M059J (cell line): ENCODE results near the gene DDR1. TPM values are rescaled to one million over a fixed set of nuclear protein-coding genes. Genes with fewer than 3 reads are reported as not detected.
"Not testable (repeated sequence)": the region's sequence is repeated elsewhere in the genome, so short reads cannot be mapped to it uniquely, and the experiment has no call there.

Experiments
- DNase-seq: peaks from one replicate; pipeline ENCODE4 v3.0.0-alpha.2; 2012; ENCODE audit warnings: low read depth
- total RNA-seq: library from RNA; depleted of rRNA; stranded (reverse); fragments of >200 nt; shearing (Covaris generic); gene quantifications from 2 replicates; pipeline ENCODE4 v1.2.3, GENCODE V29; 2014

The DDR1 gene
- total RNA-seq, 1 experiment from 2014 or later: 73.5 TPM

- DNase-seq: no peak
These were observed 10.1 kb downstream of the DDR1 start for GRCh38 chr6:30894381-30894780.

GRCh38 chr6:30894935-30895334 lies 10.6 kb downstream of the DDR1 start:
- no peak for DNase-seq

GRCh38 chr6:30895343-30895742 lies 11.0 kb downstream of the DDR1 start:
- no peak for DNase-seq

- DNase-seq: no peak
These were observed 12.2 kb downstream of the DDR1 start for GRCh38 chr6:30896541-30896940.

GRCh38 chr6:30897882-30898281 lies 13.6 kb downstream of the DDR1 start:
- DNase-seq: no peak

GRCh38 chr6:30898750-30899360 lies 14.5 kb downstream of the DDR1 start:
- no peak for DNase-seq

- no peak for DNase-seq
These were observed 16.6 kb downstream of the DDR1 start for GRCh38 chr6:30900863-30901417.

GRCh38 chr6:30901436-30901835 lies 17.1 kb downstream of the DDR1 start:
- no peak for DNase-seq

- not testable (repeated sequence) for DNase-seq
These were observed 17.9 kb downstream of the DDR1 start for GRCh38 chr6:30902196-30902595.

- no peak for DNase-seq
These were observed 18.4 kb downstream of the DDR1 start for GRCh38 chr6:30902709-30903108.

- DNase-seq: no peak
These were observed 18.9 kb downstream of the DDR1 start for GRCh38 chr6:30903236-30903635.

- not testable (repeated sequence) for DNase-seq
These were observed 23.0 kb downstream of the DDR1 start for GRCh38 chr6:30907290-30907757.

- peak; percentile 100 for DNase-seq
These were observed 23.7 kb downstream of the DDR1 start, which contains the start of gene GTF2H4 for GRCh38 chr6:30907758-30908591. Gene GTF2H4, plus strand, starts transcription at chr6:30908207.

- DNase-seq: no peak
These were observed 24.4 kb downstream of the DDR1 start for GRCh38 chr6:30908700-30909099.

- not testable (repeated sequence) for DNase-seq
These were observed 26.2 kb downstream of the DDR1 start for GRCh38 chr6:30910473-30910872.

GRCh38 chr6:30912746-30913520 lies 28.6 kb downstream of the DDR1 start:
- DNase-seq: no peak

GRCh38 chr6:30913721-30914075 lies 29.4 kb downstream of the DDR1 start:
- DNase-seq: no peak

GRCh38 chr6:30914076-30914853 lies 29.9 kb downstream of the DDR1 start, which contains the start of gene VARS2:
Gene VARS2, plus strand, starts transcription at chr6:30914238. Its CDS starts 599 bp downstream, at chr6:30914837.
- peak; percentile 94 for DNase-seq

GRCh38 chr6:30914854-30915590 lies 30.7 kb downstream of the DDR1 start:
- DNase-seq: no peak

GRCh38 chr6:30915591-30915946 lies 31.2 kb downstream of the DDR1 start:
- DNase-seq: peak; percentile 79

GRCh38 chr6:30917041-30917440 lies 32.7 kb downstream of the DDR1 start:
- DNase-seq: no peak
